Measurements from ENCODE around the gene SHC1.
"Not testable (repeated sequence)": the region's sequence is repeated elsewhere in the genome, so short reads cannot be mapped to it uniquely, and the experiment has no call there.

SHC1 gene

GRCh38 chr1:154992721-154993571 is 22.4 kb upstream of the SHC1 start:
- DNase-seq (ENCODE audit: low read depth, low spot score): no peak
- peaks cover 56% of the 10 kb centered on the region for H3K36me3 ChIP-seq (ENCODE audit: insufficient read depth, insufficient read length, low read length)
- H3K4me3 ChIP-seq (ENCODE audit: insufficient read length, low read depth): no peak overlapping the region
- H3K9ac ChIP-seq (ENCODE audit: insufficient read length, low read depth): no peak overlapping the region
- peaks cover 26% of the 10 kb centered on the region for H3K4me1 ChIP-seq (ENCODE audit: insufficient read depth, insufficient read length)
- no peak for TF ChIP-seq YY1 (IDR thresholded peaks at IDR 0.05; ENCODE audit: insufficient read depth, insufficient read length)
- no peak for TF ChIP-seq SUZ12 (IDR thresholded peaks at IDR 0.05; ENCODE audit: extremely low read depth, insufficient read depth, insufficient read length)
- no peak for TF ChIP-seq ZNF274 (IDR thresholded peaks at IDR 0.05; ENCODE audit: low read depth, low read length)
- H3K27me3 ChIP-seq (ENCODE audit: insufficient read depth, insufficient read length): no peaks in the 10 kb centered on the region
- no peaks in the 10 kb centered on the region for H3K9me3 ChIP-seq (ENCODE audit: insufficient read depth, low read length)

- DNase-seq (ENCODE audit: low read depth, low spot score): no peak
- Histone ChIP-seq H3K36me3 (ENCODE audit: insufficient read depth, insufficient read length, low read length) (peaks cover 77% of the 10 kb centered on the region), H3K4me1 (ENCODE audit: insufficient read depth, insufficient read length) (peaks cover 23% of the 10 kb centered on the region), H3K9ac (ENCODE audit: insufficient read length, low read depth) (no peak overlapping the region), H3K9me3 (ENCODE audit: insufficient read depth, low read length) (no peaks in the 10 kb centered on the region), H3K4me3 (ENCODE audit: insufficient read length, low read depth) (no peak overlapping the region), H3K27me3 (ENCODE audit: insufficient read depth, insufficient read length) (no peaks in the 10 kb centered on the region)
- TF ChIP-seq ZNF274 (IDR thresholded peaks at IDR 0.05; ENCODE audit: low read depth, low read length): no peak
- TF ChIP-seq SUZ12 (IDR thresholded peaks at IDR 0.05; ENCODE audit: extremely low read depth, insufficient read depth, insufficient read length): no peak
- no peak for TF ChIP-seq YY1 (IDR thresholded peaks at IDR 0.05; ENCODE audit: insufficient read depth, insufficient read length)
Measured at GRCh38 chr1:154990276-154990675, 19.7 kb upstream of the SHC1 start.

- no peaks in the 10 kb centered on the region for H3K27me3 ChIP-seq (ENCODE audit: insufficient read depth, insufficient read length)
- no peaks in the 10 kb centered on the region for H3K9me3 ChIP-seq (ENCODE audit: insufficient read depth, low read length)
- peaks cover 19% of the 10 kb centered on the region for H3K4me1 ChIP-seq (ENCODE audit: insufficient read depth, insufficient read length)
- TF ChIP-seq YY1 (IDR thresholded peaks at IDR 0.05; ENCODE audit: insufficient read depth, insufficient read length): no peak
- no peak for TF ChIP-seq ZNF274 (IDR thresholded peaks at IDR 0.05; ENCODE audit: low read depth, low read length)
- no peak for TF ChIP-seq SUZ12 (IDR thresholded peaks at IDR 0.05; ENCODE audit: extremely low read depth, insufficient read depth, insufficient read length)
- DNase-seq (ENCODE audit: low read depth, low spot score): no peak
- peaks cover 84% of the 10 kb centered on the region for H3K36me3 ChIP-seq (ENCODE audit: insufficient read depth, insufficient read length, low read length)
- no peak overlapping the region for H3K4me3 ChIP-seq (ENCODE audit: insufficient read length, low read depth)
- no peak overlapping the region for H3K9ac ChIP-seq (ENCODE audit: insufficient read length, low read depth)
Measured at GRCh38 chr1:154989195-154989860, 18.8 kb upstream of the SHC1 start.

- peaks cover 13% of the 10 kb centered on the region for H3K4me1 ChIP-seq (ENCODE audit: insufficient read depth, insufficient read length)
- no peaks in the 10 kb centered on the region for H3K27me3 ChIP-seq (ENCODE audit: insufficient read depth, insufficient read length)
- H3K9me3 ChIP-seq (ENCODE audit: insufficient read depth, low read length): no peaks in the 10 kb centered on the region
- no peak for TF ChIP-seq SUZ12 (IDR thresholded peaks at IDR 0.05; ENCODE audit: extremely low read depth, insufficient read depth, insufficient read length)
- TF ChIP-seq YY1 (IDR thresholded peaks at IDR 0.05; ENCODE audit: insufficient read depth, insufficient read length): no peak
- no peak for TF ChIP-seq ZNF274 (IDR thresholded peaks at IDR 0.05; ENCODE audit: low read depth, low read length)
- H3K4me3 ChIP-seq (ENCODE audit: insufficient read length, low read depth): no peak overlapping the region
- no peak for DNase-seq (ENCODE audit: low read depth, low spot score)
- no peak overlapping the region for H3K9ac ChIP-seq (ENCODE audit: insufficient read length, low read depth)
- H3K36me3 ChIP-seq (ENCODE audit: insufficient read depth, insufficient read length, low read length): peaks cover 74% of the 10 kb centered on the region
Measured at GRCh38 chr1:154988058-154988954, 17.8 kb upstream of the SHC1 start.

- Histone ChIP-seq H3K9me3 (ENCODE audit: insufficient read depth, low read length) (no peaks in the 10 kb centered on the region), H3K4me3 (ENCODE audit: insufficient read length, low read depth) (no peak overlapping the region), H3K27me3 (ENCODE audit: insufficient read depth, insufficient read length) (no peaks in the 10 kb centered on the region), H3K4me1 (ENCODE audit: insufficient read depth, insufficient read length) (peaks cover 9% of the 10 kb centered on the region), H3K36me3 (ENCODE audit: insufficient read depth, insufficient read length, low read length) (peaks cover 65% of the 10 kb centered on the region), H3K9ac (ENCODE audit: insufficient read length, low read depth) (no peak overlapping the region)
- no peak for DNase-seq (ENCODE audit: low read depth, low spot score)
- TF ChIP-seq SUZ12 (IDR thresholded peaks at IDR 0.05; ENCODE audit: extremely low read depth, insufficient read depth, insufficient read length): no peak
- no peak for TF ChIP-seq ZNF274 (IDR thresholded peaks at IDR 0.05; ENCODE audit: low read depth, low read length)
- no peak for TF ChIP-seq YY1 (IDR thresholded peaks at IDR 0.05; ENCODE audit: insufficient read depth, insufficient read length)
Measured at GRCh38 chr1:154987326-154987725, 16.8 kb upstream of the SHC1 start.

GRCh38 chr1:154986736-154987135 is 16.2 kb upstream of the SHC1 start:
- H3K4me3 ChIP-seq (ENCODE audit: insufficient read length, low read depth); DNase-seq (ENCODE audit: low read depth, low spot score); H3K27me3 ChIP-seq (ENCODE audit: insufficient read depth, insufficient read length); H3K9ac ChIP-seq (ENCODE audit: insufficient read length, low read depth); H3K9me3 ChIP-seq (ENCODE audit: insufficient read depth, low read length); H3K4me1 ChIP-seq (ENCODE audit: insufficient read depth, insufficient read length): not testable (repeated sequence)
- peaks cover 64% of the 10 kb centered on the region for H3K36me3 ChIP-seq (ENCODE audit: insufficient read depth, insufficient read length, low read length)
